Measurements from ENCODE around the gene AP1G2. TPM values are rescaled to one million over a fixed set of nuclear protein-coding genes. Genes with fewer than 3 reads are reported as not detected.
A peak's percentile ranks its signal among the peaks of the same experiment; 100 is the strongest.

Gene AP1G2
- total and polyA plus RNA-seq, 2 of the 13 experiments (the other 11 are each of a cell fraction or from before 2014, with no cell fraction given) = 96.9 to 611 TPM

DNA sequence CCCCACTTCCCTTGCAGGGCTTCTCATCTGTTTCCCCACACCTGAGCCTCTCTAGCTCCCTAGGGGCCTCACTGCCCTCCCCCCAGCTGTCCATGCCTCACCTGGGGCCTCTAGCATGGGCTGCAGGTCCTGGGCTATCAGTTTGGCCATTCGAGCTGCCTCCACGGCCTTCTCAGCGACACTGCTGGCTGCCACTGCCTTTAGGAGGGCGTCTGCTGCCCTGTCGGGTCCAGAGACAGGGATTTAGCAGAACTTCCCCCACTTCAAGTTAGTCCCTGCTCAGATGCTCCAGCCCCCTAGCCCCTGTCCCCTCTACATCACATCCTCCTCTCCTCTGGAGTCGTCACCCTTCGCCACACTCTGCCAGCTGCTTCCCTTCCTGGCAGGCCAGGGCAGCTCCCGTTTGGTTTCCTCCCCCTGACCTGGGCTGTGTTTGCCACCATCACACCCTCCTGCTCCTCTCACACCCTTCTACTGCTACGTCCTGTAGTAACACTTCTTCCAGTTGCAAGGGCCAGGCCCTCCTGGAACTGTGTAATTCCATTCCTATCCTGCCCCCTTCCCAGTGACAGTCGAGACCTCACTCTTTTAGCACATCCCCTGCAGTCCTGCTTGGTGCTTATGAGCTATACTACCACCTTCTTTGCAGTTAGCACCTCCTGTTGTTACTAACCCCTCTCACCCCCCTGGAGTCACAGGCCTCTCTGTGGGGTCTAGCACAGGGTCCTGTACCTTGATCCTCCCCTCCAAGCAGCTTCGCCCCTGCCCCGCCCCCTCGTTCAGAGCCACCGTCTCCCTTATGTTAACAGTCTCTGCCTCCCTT, 4.3 kb upstream of the AP1G2 start (continued):
- TF ChIP-seq, protein P1, sequence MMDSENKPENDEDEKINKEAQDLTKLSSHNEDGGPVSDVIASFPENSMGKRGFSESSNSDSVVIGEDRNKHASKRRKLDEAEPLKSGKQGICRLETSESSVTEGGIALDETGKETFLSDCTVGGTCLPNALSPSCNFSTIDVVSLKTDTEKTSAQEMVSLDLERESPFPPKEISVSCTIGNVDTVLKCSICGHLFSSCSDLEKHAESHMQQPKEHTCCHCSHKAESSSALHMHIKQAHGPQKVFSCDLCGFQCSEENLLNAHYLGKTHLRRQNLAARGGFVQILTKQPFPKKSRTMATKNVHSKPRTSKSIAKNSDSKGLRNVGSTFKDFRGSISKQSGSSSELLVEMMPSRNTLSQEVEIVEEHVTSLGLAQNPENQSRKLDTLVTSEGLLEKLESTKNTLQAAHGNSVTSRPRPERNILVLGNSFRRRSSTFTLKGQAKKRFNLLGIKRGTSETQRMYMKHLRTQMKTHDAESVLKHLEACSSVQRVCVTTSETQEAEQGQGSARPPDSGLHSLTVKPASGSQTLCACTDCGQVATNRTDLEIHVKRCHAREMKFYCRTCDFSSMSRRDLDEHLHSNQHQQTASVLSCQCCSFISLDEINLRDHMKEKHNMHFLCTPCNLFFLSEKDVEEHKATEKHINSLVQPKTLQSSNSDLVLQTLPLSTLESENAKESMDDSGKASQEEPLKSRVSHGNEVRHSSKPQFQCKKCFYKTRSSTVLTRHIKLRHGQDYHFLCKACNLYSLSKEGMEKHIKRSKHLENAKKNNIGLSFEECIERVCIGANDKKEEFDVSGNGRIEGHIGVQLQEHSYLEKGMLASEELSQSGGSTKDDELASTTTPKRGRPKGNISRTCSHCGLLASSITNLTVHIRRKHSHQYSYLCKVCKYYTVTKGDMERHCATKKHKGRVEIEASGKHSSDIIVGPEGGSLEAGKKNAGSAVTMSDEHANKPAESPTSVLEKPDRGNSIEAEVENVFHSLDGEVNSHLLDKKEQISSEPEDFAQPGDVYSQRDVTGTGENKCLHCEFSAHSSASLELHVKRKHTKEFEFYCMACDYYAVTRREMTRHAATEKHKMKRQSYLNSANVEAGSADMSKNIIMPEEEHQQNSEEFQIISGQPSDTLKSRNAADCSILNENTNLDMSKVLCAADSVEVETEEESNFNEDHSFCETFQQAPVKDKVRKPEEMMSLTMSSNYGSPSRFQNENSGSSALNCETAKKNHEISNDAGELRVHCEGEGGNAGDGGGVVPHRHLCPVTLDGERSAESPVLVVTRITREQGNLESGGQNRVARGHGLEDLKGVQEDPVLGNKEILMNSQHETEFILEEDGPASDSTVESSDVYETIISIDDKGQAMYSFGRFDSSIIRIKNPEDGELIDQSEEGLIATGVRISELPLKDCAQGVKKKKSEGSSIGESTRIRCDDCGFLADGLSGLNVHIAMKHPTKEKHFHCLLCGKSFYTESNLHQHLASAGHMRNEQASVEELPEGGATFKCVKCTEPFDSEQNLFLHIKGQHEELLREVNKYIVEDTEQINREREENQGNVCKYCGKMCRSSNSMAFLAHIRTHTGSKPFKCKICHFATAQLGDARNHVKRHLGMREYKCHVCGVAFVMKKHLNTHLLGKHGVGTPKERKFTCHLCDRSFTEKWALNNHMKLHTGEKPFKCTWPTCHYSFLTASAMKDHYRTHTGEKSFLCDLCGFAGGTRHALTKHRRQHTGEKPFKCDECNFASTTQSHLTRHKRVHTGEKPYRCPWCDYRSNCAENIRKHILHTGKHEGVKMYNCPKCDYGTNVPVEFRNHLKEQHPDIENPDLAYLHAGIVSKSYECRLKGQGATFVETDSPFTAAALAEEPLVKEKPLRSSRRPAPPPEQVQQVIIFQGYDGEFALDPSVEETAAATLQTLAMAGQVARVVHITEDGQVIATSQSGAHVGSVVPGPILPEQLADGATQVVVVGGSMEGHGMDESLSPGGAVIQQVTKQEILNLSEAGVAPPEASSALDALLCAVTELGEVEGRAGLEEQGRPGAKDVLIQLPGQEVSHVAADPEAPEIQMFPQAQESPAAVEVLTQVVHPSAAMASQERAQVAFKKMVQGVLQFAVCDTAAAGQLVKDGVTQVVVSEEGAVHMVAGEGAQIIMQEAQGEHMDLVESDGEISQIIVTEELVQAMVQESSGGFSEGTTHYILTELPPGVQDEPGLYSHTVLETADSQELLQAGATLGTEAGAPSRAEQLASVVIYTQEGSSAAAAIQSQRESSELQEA (CRISPR knock-in tag; IDR thresholded peaks at IDR 0.05; ENCODE audit: not compliant biosample characterization) = no peak
- TF ChIP-seq MYC (CRISPR knock-in tag; IDR thresholded peaks at IDR 0.05; ENCODE audit: borderline replicate concordance) (no peak), ZNF569 (CRISPR knock-in tag; IDR thresholded peaks at IDR 0.05; ENCODE audit: borderline replicate concordance) (no peak), ZNF841 (CRISPR knock-in tag; IDR thresholded peaks at IDR 0.05; ENCODE audit: borderline replicate concordance) (no peak), GFI1 (CRISPR knock-in tag; IDR thresholded peaks at IDR 0.05; ENCODE audit: borderline replicate concordance) (no peak), ZNF780A (CRISPR knock-in tag; IDR thresholded peaks at IDR 0.05) (no peak), ZNF451 (CRISPR knock-in tag; IDR thresholded peaks at IDR 0.05) (peak; percentile 80; the same call in 1 of the 2 replicates), ZKSCAN5 (CRISPR knock-in tag; IDR thresholded peaks at IDR 0.05) (no peak), TBX2 (CRISPR knock-in tag; IDR thresholded peaks at IDR 0.05; ENCODE audit: borderline replicate concordance) (no peak), CREB1 (IDR thresholded peaks at IDR 0.05) (no peak), CREB1 (CRISPR knock-in tag; IDR thresholded peaks at IDR 0.05) (no peak)
- TF ChIP-seq, protein P2, sequence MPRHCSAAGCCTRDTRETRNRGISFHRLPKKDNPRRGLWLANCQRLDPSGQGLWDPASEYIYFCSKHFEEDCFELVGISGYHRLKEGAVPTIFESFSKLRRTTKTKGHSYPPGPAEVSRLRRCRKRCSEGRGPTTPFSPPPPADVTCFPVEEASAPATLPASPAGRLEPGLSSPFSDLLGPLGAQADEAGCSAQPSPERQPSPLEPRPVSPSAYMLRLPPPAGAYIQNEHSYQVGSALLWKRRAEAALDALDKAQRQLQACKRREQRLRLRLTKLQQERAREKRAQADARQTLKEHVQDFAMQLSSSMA (CRISPR knock-in tag; IDR thresholded peaks at IDR 0.05) = peak; percentile 47; the same call in 1 of the 2 replicates
- TF ChIP-seq, protein P3, sequence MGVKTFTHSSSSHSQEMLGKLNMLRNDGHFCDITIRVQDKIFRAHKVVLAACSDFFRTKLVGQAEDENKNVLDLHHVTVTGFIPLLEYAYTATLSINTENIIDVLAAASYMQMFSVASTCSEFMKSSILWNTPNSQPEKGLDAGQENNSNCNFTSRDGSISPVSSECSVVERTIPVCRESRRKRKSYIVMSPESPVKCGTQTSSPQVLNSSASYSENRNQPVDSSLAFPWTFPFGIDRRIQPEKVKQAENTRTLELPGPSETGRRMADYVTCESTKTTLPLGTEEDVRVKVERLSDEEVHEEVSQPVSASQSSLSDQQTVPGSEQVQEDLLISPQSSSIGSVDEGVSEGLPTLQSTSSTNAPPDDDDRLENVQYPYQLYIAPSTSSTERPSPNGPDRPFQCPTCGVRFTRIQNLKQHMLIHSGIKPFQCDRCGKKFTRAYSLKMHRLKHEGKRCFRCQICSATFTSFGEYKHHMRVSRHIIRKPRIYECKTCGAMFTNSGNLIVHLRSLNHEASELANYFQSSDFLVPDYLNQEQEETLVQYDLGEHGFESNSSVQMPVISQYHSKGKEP (CRISPR knock-in tag; IDR thresholded peaks at IDR 0.05) = no peak
- TF ChIP-seq, protein P4, sequence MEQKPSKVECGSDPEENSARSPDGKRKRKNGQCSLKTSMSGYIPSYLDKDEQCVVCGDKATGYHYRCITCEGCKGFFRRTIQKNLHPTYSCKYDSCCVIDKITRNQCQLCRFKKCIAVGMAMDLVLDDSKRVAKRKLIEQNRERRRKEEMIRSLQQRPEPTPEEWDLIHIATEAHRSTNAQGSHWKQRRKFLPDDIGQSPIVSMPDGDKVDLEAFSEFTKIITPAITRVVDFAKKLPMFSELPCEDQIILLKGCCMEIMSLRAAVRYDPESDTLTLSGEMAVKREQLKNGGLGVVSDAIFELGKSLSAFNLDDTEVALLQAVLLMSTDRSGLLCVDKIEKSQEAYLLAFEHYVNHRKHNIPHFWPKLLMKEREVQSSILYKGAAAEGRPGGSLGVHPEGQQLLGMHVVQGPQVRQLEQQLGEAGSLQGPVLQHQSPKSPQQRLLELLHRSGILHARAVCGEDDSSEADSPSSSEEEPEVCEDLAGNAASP (CRISPR knock-in tag; IDR thresholded peaks at IDR 0.05; ENCODE audit: borderline replicate concordance) = no peak
- TF ChIP-seq, protein P5, sequence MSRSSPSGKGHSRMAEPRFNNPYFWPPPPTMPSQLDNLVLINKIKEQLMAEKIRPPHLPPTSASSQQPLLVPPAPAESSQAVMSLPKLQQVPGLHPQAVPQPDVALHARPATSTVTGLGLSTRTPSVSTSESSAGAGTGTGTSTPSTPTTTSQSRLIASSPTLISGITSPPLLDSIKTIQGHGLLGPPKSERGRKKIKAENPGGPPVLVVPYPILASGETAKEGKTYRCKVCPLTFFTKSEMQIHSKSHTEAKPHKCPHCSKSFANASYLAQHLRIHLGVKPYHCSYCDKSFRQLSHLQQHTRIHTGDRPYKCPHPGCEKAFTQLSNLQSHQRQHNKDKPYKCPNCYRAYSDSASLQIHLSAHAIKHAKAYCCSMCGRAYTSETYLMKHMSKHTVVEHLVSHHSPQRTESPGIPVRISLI (CRISPR knock-in tag; IDR thresholded peaks at IDR 0.05; ENCODE audit: borderline replicate concordance) = no peak
